Neural progenitor cell (in vitro differentiated cells): ENCODE results near the gene GABRG3. TPM values are rescaled to one million over a fixed set of nuclear protein-coding genes. Genes with fewer than 3 reads are reported as not detected.

Experiments
- DNase-seq: peaks from one replicate; pipeline ENCODE4 v3.0.0-alpha.2; 2016; ENCODE audit warnings: low spot score
- H2AFZ ChIP-seq: fragments of 200-600 bp; sonication (generic); replicated peaks from 2 replicates; pipeline ENCODE4 v1.6.1; 2016; ENCODE audit warnings: antibody characterized with exemption
- H3F3A ChIP-seq: fragments of 200-600 bp; sonication (generic); 2 replicates; pipeline ENCODE4 v1.6.1; 2016; ENCODE audit warnings: antibody characterized with exemption, low read depth
- H3K27ac ChIP-seq: fragments of 200-600 bp; sonication (generic); 2 replicates; pipeline ENCODE4 v1.5.1; 2016; ENCODE audit warnings: mild to moderate bottlenecking
- H3K27me3 ChIP-seq: fragments of 200-600 bp; sonication (generic); 2 replicates; pipeline ENCODE4 v1.6.1; 2016; ENCODE audit warnings: mild to moderate bottlenecking, moderate library complexity
- H3K36me3 ChIP-seq: fragments of 200-600 bp; sonication (generic); 2 replicates; pipeline ENCODE4 v1.5.1; 2016
- H3K4me1 ChIP-seq: fragments of 200-600 bp; sonication (generic); 2 replicates; pipeline ENCODE4 v1.6.1; 2016; ENCODE audit warnings: mixed run types
- H3K4me2 ChIP-seq: fragments of 200-600 bp; sonication (generic); 2 replicates; pipeline ENCODE4 v1.6.1; 2016
- H3K4me3 ChIP-seq: fragments of 200-600 bp; sonication (generic); 2 replicates; pipeline ENCODE4 v1.5.1; 2016
- H3K79me2 ChIP-seq: fragments of 200-600 bp; sonication (generic); 2 replicates; pipeline ENCODE4 v1.6.1; 2016; ENCODE audit warnings: low read depth
- H3K9ac ChIP-seq: fragments of 200-600 bp; sonication (generic); 2 replicates; pipeline ENCODE4 v1.6.1; 2016
- H3K9me3 ChIP-seq: fragments of 200-600 bp; sonication (generic); 2 replicates; pipeline ENCODE4 v1.5.1; 2016; ENCODE audit warnings: low read depth
- H4K20me1 ChIP-seq: fragments of 200-600 bp; sonication (generic); 2 replicates; pipeline ENCODE4 v1.6.1; 2016; ENCODE audit warnings: low read depth
- H3K27ac Mint-ChIP-seq: 3 replicates; pipeline ENCODE4 v1.8.0; 2021; ENCODE audit warnings: mixed read lengths
- H3K27me3 Mint-ChIP-seq: 2 replicates; pipeline ENCODE4 v1.8.0; 2022; ENCODE audit warnings: low read depth, mild to moderate bottlenecking, inconsistent platforms, moderate library complexity, mixed read lengths; ENCODE audit not compliant: insufficient read depth
- H3K36me3 Mint-ChIP-seq: 3 replicates; pipeline ENCODE4 v1.8.0; 2021; ENCODE audit warnings: mixed read lengths
- H3K4me1 Mint-ChIP-seq: 3 replicates; pipeline ENCODE4 v1.8.0; 2021; ENCODE audit warnings: mixed read lengths
- H3K4me3 Mint-ChIP-seq: 3 replicates; pipeline ENCODE4 v1.8.0; 2021; ENCODE audit warnings: mild to moderate bottlenecking, moderate library complexity, mixed read lengths
- H3K9me3 Mint-ChIP-seq: 3 replicates; pipeline ENCODE4 v1.8.0; 2020; ENCODE audit warnings: mixed read lengths
- EZH2 ChIP-seq: fragments of 200-600 bp; sonication (generic); IDR thresholded peaks from 2 replicates; pipeline ENCODE4 v1.6.1; 2017; ENCODE audit warnings: antibody characterized with exemption, mild to moderate bottlenecking, moderate library complexity
- EZH2phosphoT487 ChIP-seq: fragments of 200-600 bp; sonication (generic); IDR thresholded peaks from 2 replicates; pipeline ENCODE4 v1.6.1; 2017; ENCODE audit warnings: antibody characterized with exemption
- total RNA-seq: library from RNA; depleted of rRNA; stranded (reverse); fragments of >200 nt; gene quantifications from 2 replicates; pipeline ENCODE4 v1.2.3, GENCODE V29; 2015; ENCODE audit warnings: low replicate concordance
- TF ChIP-seq, protein P1 (sequence below): fragments of 200-600 bp; sonication (generic); IDR thresholded peaks from 2 replicates; pipeline ENCODE4 v1.5.1; 2017; ENCODE audit warnings: antibody characterized with exemption, mild to moderate bottlenecking

The GABRG3 gene
- total RNA-seq, 1 donor from 2014 or later, result 3.4 TPM

GRCh38 chr15:27327467-27328025 lies 356.6 kb downstream of the GABRG3 start:
- peaks cover 9% of the 10 kb centered on the region for H3K4me1 Mint-ChIP-seq
- no peak overlapping the region for H3K27ac ChIP-seq
- no peaks in the 10 kb centered on the region for H3F3A ChIP-seq
- no peak for TF ChIP-seq EZH2
- no peak for TF ChIP-seq EZH2phosphoT487
- TF ChIP-seq, protein P1, sequence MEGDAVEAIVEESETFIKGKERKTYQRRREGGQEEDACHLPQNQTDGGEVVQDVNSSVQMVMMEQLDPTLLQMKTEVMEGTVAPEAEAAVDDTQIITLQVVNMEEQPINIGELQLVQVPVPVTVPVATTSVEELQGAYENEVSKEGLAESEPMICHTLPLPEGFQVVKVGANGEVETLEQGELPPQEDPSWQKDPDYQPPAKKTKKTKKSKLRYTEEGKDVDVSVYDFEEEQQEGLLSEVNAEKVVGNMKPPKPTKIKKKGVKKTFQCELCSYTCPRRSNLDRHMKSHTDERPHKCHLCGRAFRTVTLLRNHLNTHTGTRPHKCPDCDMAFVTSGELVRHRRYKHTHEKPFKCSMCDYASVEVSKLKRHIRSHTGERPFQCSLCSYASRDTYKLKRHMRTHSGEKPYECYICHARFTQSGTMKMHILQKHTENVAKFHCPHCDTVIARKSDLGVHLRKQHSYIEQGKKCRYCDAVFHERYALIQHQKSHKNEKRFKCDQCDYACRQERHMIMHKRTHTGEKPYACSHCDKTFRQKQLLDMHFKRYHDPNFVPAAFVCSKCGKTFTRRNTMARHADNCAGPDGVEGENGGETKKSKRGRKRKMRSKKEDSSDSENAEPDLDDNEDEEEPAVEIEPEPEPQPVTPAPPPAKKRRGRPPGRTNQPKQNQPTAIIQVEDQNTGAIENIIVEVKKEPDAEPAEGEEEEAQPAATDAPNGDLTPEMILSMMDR, result no peak
- no peak overlapping the region for H3K9ac ChIP-seq
- no peaks in the 10 kb centered on the region for H3K36me3 ChIP-seq
- H3K9me3 ChIP-seq, result no peaks in the 10 kb centered on the region
- no peak overlapping the region for H3K4me3 Mint-ChIP-seq
- H3K27me3 Mint-ChIP-seq, result peaks cover 3% of the 10 kb centered on the region
- no peaks in the 10 kb centered on the region for H4K20me1 ChIP-seq
- no peaks in the 10 kb centered on the region for H3K4me1 ChIP-seq
- H3K4me3 ChIP-seq, result no peak overlapping the region
- H3K27me3 ChIP-seq, result no peaks in the 10 kb centered on the region
- H2AFZ ChIP-seq, result no peak overlapping the region
- no peaks in the 10 kb centered on the region for H3K36me3 Mint-ChIP-seq
- DNase-seq, result no peak
- no peaks in the 10 kb centered on the region for H3K9me3 Mint-ChIP-seq
- H3K4me2 ChIP-seq, result no peak overlapping the region
- no peaks in the 10 kb centered on the region for H3K79me2 ChIP-seq
- H3K27ac Mint-ChIP-seq, result peak overlapping the region; percentile 43

DNA sequence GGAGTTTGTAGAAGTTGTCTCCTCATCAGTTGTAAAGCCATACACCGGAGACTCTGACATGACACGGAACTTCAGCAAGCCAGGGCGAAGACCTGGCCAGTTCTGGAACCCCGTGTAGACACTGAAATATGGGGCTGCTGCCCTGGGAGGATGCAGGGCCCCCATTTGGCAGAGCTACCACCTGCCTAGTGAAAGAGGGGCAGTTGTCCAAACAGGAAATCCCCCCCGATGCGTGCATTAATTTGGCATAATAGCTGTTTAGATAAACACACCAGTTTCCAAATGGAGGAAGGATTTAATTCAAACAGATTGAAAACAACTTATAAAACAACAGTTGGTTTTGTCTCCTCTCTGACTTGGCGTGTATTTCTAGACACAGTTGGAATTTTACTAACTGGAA lies 357.2 kb downstream of the GABRG3 start:
- Histone ChIP-seq H3K27me3 (no peaks in the 10 kb centered on the region), H4K20me1 (no peaks in the 10 kb centered on the region), H3F3A (no peaks in the 10 kb centered on the region), H3K9ac (no peak overlapping the region), H3K79me2 (no peaks in the 10 kb centered on the region), H2AFZ (no peak overlapping the region), H3K27ac (no peak overlapping the region), H3K36me3 (no peaks in the 10 kb centered on the region), H3K4me2 (no peak overlapping the region), H3K4me1 (no peaks in the 10 kb centered on the region), H3K4me3 (no peak overlapping the region), H3K9me3 (no peaks in the 10 kb centered on the region)
- Mint-ChIP-seq H3K36me3 (no peaks in the 10 kb centered on the region), H3K27me3 (peaks cover 3% of the 10 kb centered on the region), H3K9me3 (no peaks in the 10 kb centered on the region), H3K4me3 (no peak overlapping the region), H3K27ac (no peak overlapping the region), H3K4me1 (peaks cover 9% of the 10 kb centered on the region)
- DNase-seq, result no peak
- TF ChIP-seq EZH2 (no peak), EZH2phosphoT487 (no peak)
- TF ChIP-seq, protein P1, result no peak

GRCh38 chr15:27328608-27329007 lies 357.6 kb downstream of the GABRG3 start:
- no peak overlapping the region for H2AFZ ChIP-seq
- H3K4me3 Mint-ChIP-seq, result no peak overlapping the region
- no peaks in the 10 kb centered on the region for H3K27me3 ChIP-seq
- no peaks in the 10 kb centered on the region for H3K79me2 ChIP-seq
- TF ChIP-seq, protein P1, result no peak
- TF ChIP-seq EZH2phosphoT487 (no peak), EZH2 (no peak)
- DNase-seq, result no peak
- no peaks in the 10 kb centered on the region for H3K36me3 ChIP-seq
- H3F3A ChIP-seq, result no peaks in the 10 kb centered on the region
- H3K36me3 Mint-ChIP-seq, result no peaks in the 10 kb centered on the region
- H3K4me1 Mint-ChIP-seq, result peaks cover 9% of the 10 kb centered on the region
- no peaks in the 10 kb centered on the region for H3K4me1 ChIP-seq
- H3K9ac ChIP-seq, result no peak overlapping the region
- peaks cover 3% of the 10 kb centered on the region for H3K27me3 Mint-ChIP-seq
- no peaks in the 10 kb centered on the region for H3K9me3 Mint-ChIP-seq
- no peak overlapping the region for H3K27ac Mint-ChIP-seq
- H3K4me2 ChIP-seq, result no peak overlapping the region
- no peak overlapping the region for H3K27ac ChIP-seq
- H4K20me1 ChIP-seq, result no peaks in the 10 kb centered on the region
- no peaks in the 10 kb centered on the region for H3K9me3 ChIP-seq
- no peak overlapping the region for H3K4me3 ChIP-seq
